GM21723 (cell line): ENCODE results near the gene NSFL1C.

Experiments
- ATAC-seq: cut with Tn5 transposase; IDR thresholded peaks from one replicate; pipeline ENCODE4 v1.9.1; 2021; ENCODE audit warnings: mild to moderate bottlenecking, moderate library complexity; ENCODE audit not compliant: unreplicated experiment

NSFL1C gene

GRCh38 chr20:1486566-1486965 lies 19.9 kb upstream of the NSFL1C start:
- no peak for ATAC-seq

- no peak for ATAC-seq
Observed at GRCh38 chr20:1484438-1485116, 17.9 kb upstream of the NSFL1C start.

- no peak for ATAC-seq
Observed at GRCh38 chr20:1479831-1480595, 13.4 kb upstream of the NSFL1C start.

GRCh38 chr20:1478566-1478965 lies 11.9 kb upstream of the NSFL1C start:
- ATAC-seq, result no peak

GRCh38 chr20:1477896-1478490 lies 11.3 kb upstream of the NSFL1C start:
- no peak for ATAC-seq

- no peak for ATAC-seq
Observed at GRCh38 chr20:1474817-1475603, 8.4 kb upstream of the NSFL1C start.

GRCh38 chr20:1474325-1474724 lies 7.7 kb upstream of the NSFL1C start:
- no peak for ATAC-seq

GRCh38 chr20:1473246-1474220 lies 6.9 kb upstream of the NSFL1C start:
- no peak for ATAC-seq

- ATAC-seq, result no peak
Observed at GRCh38 chr20:1472556-1473245, 6.1 kb upstream of the NSFL1C start.

GRCh38 chr20:1471242-1471641 lies 4.6 kb upstream of the NSFL1C start:
- no peak for ATAC-seq

- ATAC-seq, result no peak
Observed at GRCh38 chr20:1469925-1470571, 3.4 kb upstream of the NSFL1C start.

GRCh38 chr20:1469306-1469905 lies 2.8 kb upstream of the NSFL1C start:
- no peak for ATAC-seq

- ATAC-seq, result no peak
Observed at GRCh38 chr20:1468117-1468624, 1.5 kb upstream of the NSFL1C start.

GRCh38 chr20:1467355-1468116 lies 887 bp upstream of the NSFL1C start:
- no peak for ATAC-seq

- ATAC-seq, result no peak
Observed at GRCh38 chr20:1467082-1467354, 369 bp upstream of the NSFL1C start.

GRCh38 chr20:1465470-1466210 lies 1.0 kb downstream of the NSFL1C start:
- ATAC-seq, result no peak

GRCh38 chr20:1463971-1464570 lies 2.6 kb downstream of the NSFL1C start:
- ATAC-seq, result no peak
